DOHH2 (cell line): Measurements from ENCODE around the gene MRC2.

Experiments
- H3F3A ChIP-seq: fragments of 200-600 bp; sonication (generic), shearing (Covaris generic); 2 replicates; pipeline ENCODE4 v1.6.0; 2016; ENCODE audit warnings: antibody characterized with exemption, mild to moderate bottlenecking; ENCODE audit not compliant: control insufficient read depth, insufficient read depth
- H3K27ac ChIP-seq: fragments of 200-600 bp; sonication (generic); 2 replicates; pipeline ENCODE4 v1.5.1; 2014; ENCODE audit warnings: low read depth, mild to moderate bottlenecking, low read length, moderate library complexity
- H3K27me3 ChIP-seq: fragments of 200-600 bp; sonication (generic); 2 replicates; pipeline ENCODE4 v1.6.1; 2014; ENCODE audit warnings: mild to moderate bottlenecking, low read length, mixed read lengths; ENCODE audit not compliant: control insufficient read depth
- H3K36me3 ChIP-seq: fragments of 200-600 bp; sonication (generic); 2 replicates; pipeline ENCODE4 v1.6.1; 2014; ENCODE audit warnings: mild to moderate bottlenecking, low read length, moderate library complexity, mixed read lengths; ENCODE audit not compliant: control insufficient read depth
- H3K4me1 ChIP-seq: fragments of 200-600 bp; sonication (generic); 2 replicates; pipeline ENCODE4 v1.6.1; 2014; ENCODE audit warnings: mild to moderate bottlenecking, low read length, mixed read lengths; ENCODE audit not compliant: control insufficient read depth
- H3K4me2 ChIP-seq: fragments of 200-600 bp; sonication (generic); 2 replicates; pipeline ENCODE4 v1.6.0; 2014; ENCODE audit warnings: mild to moderate bottlenecking, low read length, moderate library complexity
- H3K4me3 ChIP-seq: fragments of 200-600 bp; sonication (generic); 2 replicates; pipeline ENCODE4 v1.5.1; 2014; ENCODE audit warnings: mild to moderate bottlenecking, low read length, mixed read lengths
- H3K79me2 ChIP-seq: fragments of 200-600 bp; sonication (generic); 2 replicates; pipeline ENCODE4 v1.6.1; 2014; ENCODE audit warnings: mild to moderate bottlenecking, low read length, mixed read lengths; ENCODE audit not compliant: control insufficient read depth
- H3K9me2 ChIP-seq: fragments of 200-600 bp; sonication (generic); replicated peaks from 2 replicates; pipeline ENCODE4 v1.6.1; 2014; ENCODE audit warnings: mild to moderate bottlenecking, low read length, mixed read lengths; ENCODE audit not compliant: control insufficient read depth
- H3K9me3 ChIP-seq: fragments of 200-600 bp; sonication (generic); 2 replicates; pipeline ENCODE4 v1.6.1; 2014; ENCODE audit warnings: antibody characterized with exemption, low read length, mixed read lengths; ENCODE audit not compliant: control insufficient read depth, insufficient read depth
- H4K20me1 ChIP-seq: fragments of 200-600 bp; sonication (generic); 2 replicates; pipeline ENCODE4 v1.6.0; 2014; ENCODE audit warnings: low read depth, mild to moderate bottlenecking, antibody characterized with exemption, low read length, moderate library complexity; ENCODE audit not compliant: control insufficient read depth, insufficient read depth
- CTCF ChIP-seq: fragments of 200-600 bp; sonication (generic); IDR thresholded peaks from one replicate; pipeline ENCODE4 v1.5.1; 2014; ENCODE audit warnings: antibody characterized with exemption, mild to moderate bottlenecking, low read depth, low read length; ENCODE audit not compliant: poor library complexity, severe bottlenecking
- EZH2phosphoT487 ChIP-seq: fragments of 200-600 bp; sonication (generic); IDR thresholded peaks from 2 replicates; pipeline ENCODE4 v1.6.1; 2017; ENCODE audit warnings: borderline replicate concordance, mild to moderate bottlenecking, antibody characterized with exemption, low read length, moderate library complexity, mixed read lengths

MRC2 gene

DNA sequence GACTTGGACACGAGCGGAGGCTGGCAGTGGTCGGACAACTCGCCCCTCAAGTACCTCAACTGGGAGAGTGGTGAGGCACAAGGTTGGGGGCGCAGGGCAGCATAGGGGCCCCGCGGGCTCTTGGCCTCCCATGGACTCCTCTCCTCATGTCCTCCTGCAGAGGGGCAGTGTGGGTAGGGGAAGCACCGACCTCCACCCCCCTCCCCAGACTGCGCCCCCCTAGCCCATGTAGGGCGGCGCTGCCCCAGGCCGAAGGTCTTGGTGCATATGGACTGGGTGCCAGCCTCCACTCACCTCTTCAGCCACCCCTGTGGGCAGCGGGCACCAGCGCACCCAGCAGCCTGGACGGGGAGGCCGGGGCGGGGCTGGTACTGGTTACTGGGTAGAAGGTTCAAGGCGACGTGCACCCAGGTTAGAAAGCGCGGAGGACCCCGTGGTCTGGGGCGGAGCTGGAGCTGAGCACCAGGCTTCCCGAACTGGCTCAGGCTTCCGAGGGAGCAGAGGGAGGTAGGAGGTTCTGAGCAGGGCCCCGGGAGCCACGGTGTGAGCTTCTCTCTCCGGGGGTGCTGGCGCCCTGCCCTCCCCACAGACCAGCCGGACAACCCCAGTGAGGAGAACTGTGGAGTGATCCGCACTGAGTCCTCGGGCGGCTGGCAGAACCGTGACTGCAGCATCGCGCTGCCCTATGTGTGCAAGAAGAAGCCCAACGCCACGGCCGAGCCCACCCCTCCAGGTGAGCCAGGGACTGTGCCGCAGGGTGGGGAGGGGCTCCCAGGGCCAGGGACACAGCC, 39.5 kb downstream of the MRC2 start:
- no peak for TF ChIP-seq CTCF
- no peak for TF ChIP-seq EZH2phosphoT487
- no peaks in the 10 kb centered on the region for H3K9me2 ChIP-seq
- no peaks in the 10 kb centered on the region for H3K79me2 ChIP-seq
- no peak overlapping the region for H3K27ac ChIP-seq
- H4K20me1 ChIP-seq, result no peaks in the 10 kb centered on the region
- H3K4me2 ChIP-seq, result no peak overlapping the region
- no peaks in the 10 kb centered on the region for H3K4me1 ChIP-seq
- no peaks in the 10 kb centered on the region for H3F3A ChIP-seq
- H3K9me3 ChIP-seq, result no peaks in the 10 kb centered on the region
- no peak overlapping the region for H3K4me3 ChIP-seq
- no peaks in the 10 kb centered on the region for H3K27me3 ChIP-seq
- no peaks in the 10 kb centered on the region for H3K36me3 ChIP-seq

DNA sequence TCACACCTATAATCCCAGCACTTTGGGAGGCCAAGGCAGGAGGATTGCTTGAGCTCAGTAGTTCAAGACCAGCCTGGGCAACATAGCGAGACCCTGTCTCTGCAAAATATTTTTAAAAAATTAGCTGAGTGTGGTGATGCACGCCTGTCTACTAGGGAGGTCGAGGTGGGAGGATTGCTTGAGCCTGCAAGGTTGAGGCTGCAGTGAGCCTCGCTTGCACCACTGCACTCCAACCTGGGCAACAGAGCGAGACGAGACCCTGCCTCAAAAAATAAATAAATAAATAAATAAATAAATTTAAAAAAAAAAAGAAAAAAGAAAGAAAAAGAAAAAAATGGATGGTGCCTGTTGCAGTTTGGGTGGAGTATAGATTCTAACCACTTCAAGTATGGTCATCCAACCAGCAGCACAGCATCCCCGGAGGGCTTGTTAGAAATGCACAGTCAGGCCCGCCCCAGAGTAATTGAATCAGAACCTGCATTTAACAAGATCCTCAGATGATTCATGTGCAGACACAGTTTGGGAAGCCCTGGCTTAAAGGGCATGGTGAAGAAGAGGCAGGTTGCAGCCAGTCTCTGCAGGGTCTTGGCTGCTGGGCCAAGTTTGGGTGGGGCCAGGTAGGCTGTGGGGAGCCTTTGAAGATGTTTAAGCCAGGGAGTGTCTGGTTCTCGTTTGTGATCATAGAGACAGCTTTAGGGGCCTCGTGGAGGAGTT, 40.8 kb downstream of the MRC2 start:
- H3K4me3 ChIP-seq, result no peak overlapping the region
- no peaks in the 10 kb centered on the region for H3K79me2 ChIP-seq
- no peak overlapping the region for H3K4me2 ChIP-seq
- H3K4me1 ChIP-seq, result no peaks in the 10 kb centered on the region
- TF ChIP-seq CTCF (no peak), EZH2phosphoT487 (no peak)
- H4K20me1 ChIP-seq, result no peaks in the 10 kb centered on the region
- H3K27ac ChIP-seq, result no peak overlapping the region
- H3F3A ChIP-seq, result no peaks in the 10 kb centered on the region
- no peaks in the 10 kb centered on the region for H3K9me2 ChIP-seq
- H3K27me3 ChIP-seq, result no peaks in the 10 kb centered on the region
- H3K9me3 ChIP-seq, result no peaks in the 10 kb centered on the region
- no peaks in the 10 kb centered on the region for H3K36me3 ChIP-seq

DNA sequence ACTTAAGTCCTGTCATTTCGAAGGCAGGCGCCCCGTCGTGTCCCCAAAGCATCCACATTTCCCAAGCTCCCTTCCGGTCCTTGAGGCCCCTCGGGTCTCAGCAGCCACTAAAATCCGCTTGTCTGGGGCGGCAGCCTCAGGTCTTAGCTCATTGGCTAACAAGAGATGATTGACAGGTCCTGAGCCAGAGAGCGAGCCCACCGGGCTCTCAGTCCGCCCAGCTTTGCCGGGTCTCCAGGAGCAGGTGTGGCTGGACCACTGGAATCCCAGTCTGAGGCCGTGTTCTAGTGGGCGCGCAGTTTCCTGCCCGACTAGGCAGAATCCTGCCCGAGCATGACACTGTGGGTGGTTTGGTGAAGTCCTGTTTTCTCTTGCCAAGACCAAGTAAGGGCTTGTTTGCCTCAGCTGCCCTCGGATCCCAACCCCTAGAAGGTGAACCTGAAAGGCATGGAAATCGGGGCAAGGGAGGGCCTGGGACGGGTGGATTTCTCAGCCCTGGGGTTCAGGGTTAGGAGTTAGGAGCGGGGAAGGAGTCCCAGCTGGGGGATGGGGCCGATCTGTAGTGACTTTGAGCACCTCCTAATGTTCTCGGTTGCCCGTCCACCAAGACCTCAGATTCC, 42.8 kb downstream of the MRC2 start:
- no peaks in the 10 kb centered on the region for H3K79me2 ChIP-seq
- H3K27ac ChIP-seq, result no peak overlapping the region
- H3K4me1 ChIP-seq, result no peaks in the 10 kb centered on the region
- no peak for TF ChIP-seq EZH2phosphoT487
- TF ChIP-seq CTCF, result no peak
- no peak overlapping the region for H3K4me3 ChIP-seq
- no peak overlapping the region for H3K4me2 ChIP-seq
- H3K9me3 ChIP-seq, result no peaks in the 10 kb centered on the region
- no peaks in the 10 kb centered on the region for H3K36me3 ChIP-seq
- H3F3A ChIP-seq, result no peaks in the 10 kb centered on the region
- no peaks in the 10 kb centered on the region for H3K9me2 ChIP-seq
- no peaks in the 10 kb centered on the region for H3K27me3 ChIP-seq
- no peaks in the 10 kb centered on the region for H4K20me1 ChIP-seq
